Fibroblast of skin of scalp (primary cell): ENCODE results near the gene CRTC2. TPM values are rescaled to one million over a fixed set of nuclear protein-coding genes. Genes with fewer than 3 reads are reported as not detected.
A peak's percentile ranks its signal among the peaks of the same experiment; 100 is the strongest.
"Not testable (repeated sequence)": the region's sequence is repeated elsewhere in the genome, so short reads cannot be mapped to it uniquely, and the experiment has no call there.

Source experiments
- DNase-seq: peaks from one replicate; pipeline ENCODE4 v3.0.0-alpha.2; 2013
- polyA plus RNA-seq, 2 experiments: library from polyadenylated mRNA; unstranded; fragments of 120-200 nt; gene quantifications; one replicate each; pipeline ENCODE4 v1.2.1, GENCODE V29; 2013; ENCODE audit not compliant: insufficient read length in 2 of 2

Gene CRTC2
- 25.7 TPM for polyA plus RNA-seq (2013, experiment 1 of 2; ENCODE audit: insufficient read length)
- polyA plus RNA-seq (2013, experiment 2 of 2; ENCODE audit: insufficient read length) = 23.9 TPM

GRCh38 chr1:153958111-153958960, at the start of gene CRTC2:
CRTC2 (minus strand) TSS chr1:153958612; CDS start chr1:153958497, 115 bp downstream.
- peak; percentile 98 for DNase-seq

GRCh38 chr1:154006136-154006535, 47.7 kb upstream of the CRTC2 start:
- peak; percentile 59 for DNase-seq

GRCh38 chr1:154000420-154000819, 42.0 kb upstream of the CRTC2 start:
- no peak for DNase-seq

GRCh38 chr1:153996882-153997281, 38.5 kb upstream of the CRTC2 start:
- not testable (repeated sequence) for DNase-seq

- DNase-seq = no peak
These were observed 37.2 kb upstream of the CRTC2 start for GRCh38 chr1:153995640-153996039.

- no peak for DNase-seq
These were observed 36.8 kb upstream of the CRTC2 start for GRCh38 chr1:153995202-153995601.

GRCh38 chr1:153991806-153992205, 33.4 kb upstream of the CRTC2 start:
- DNase-seq = no peak

GRCh38 chr1:153991151-153991630, 32.8 kb upstream of the CRTC2 start:
- no peak for DNase-seq

- DNase-seq = peak; percentile 99
These were observed 32.2 kb upstream of the CRTC2 start, which contains the start of gene RPS27 for GRCh38 chr1:153990468-153991150. RPS27 (plus strand) TSS chr1:153990762; CDS start chr1:153990797, 35 bp downstream.

GRCh38 chr1:153987621-153988020, 29.2 kb upstream of the CRTC2 start:
- no peak for DNase-seq

- DNase-seq = peak; percentile 89
These were observed 27.7 kb upstream of the CRTC2 start, which contains the start of gene RAB13 for GRCh38 chr1:153985941-153986761. RAB13 (minus strand) TSS chr1:153986339; CDS start chr1:153986236, 103 bp downstream.

- DNase-seq = peak; percentile 84
These were observed 27.0 kb upstream of the CRTC2 start for GRCh38 chr1:153985341-153985912.

- DNase-seq = no peak
These were observed 25.9 kb upstream of the CRTC2 start for GRCh38 chr1:153984123-153984894.

- not testable (repeated sequence) for DNase-seq
These were observed 23.3 kb upstream of the CRTC2 start for GRCh38 chr1:153981735-153982134.

GRCh38 chr1:153979091-153979490, 20.7 kb upstream of the CRTC2 start:
- not testable (repeated sequence) for DNase-seq

- no peak for DNase-seq
These were observed 20.0 kb upstream of the CRTC2 start for GRCh38 chr1:153978274-153978909.

- peak; percentile 82 for DNase-seq
These were observed 19.1 kb upstream of the CRTC2 start, which contains the start of gene JTB for GRCh38 chr1:153977250-153978240. JTB (minus strand) TSS chr1:153977674; CDS start chr1:153977252, 422 bp downstream.

GRCh38 chr1:153976819-153977249, 18.4 kb upstream of the CRTC2 start:
- DNase-seq = no peak

- DNase-seq = no peak
These were observed 15.1 kb upstream of the CRTC2 start for GRCh38 chr1:153973525-153973924.
